ENCODE results near the gene NHLRC2.
A peak's percentile ranks its signal among the peaks of the same experiment; 100 is the strongest.

DNA sequence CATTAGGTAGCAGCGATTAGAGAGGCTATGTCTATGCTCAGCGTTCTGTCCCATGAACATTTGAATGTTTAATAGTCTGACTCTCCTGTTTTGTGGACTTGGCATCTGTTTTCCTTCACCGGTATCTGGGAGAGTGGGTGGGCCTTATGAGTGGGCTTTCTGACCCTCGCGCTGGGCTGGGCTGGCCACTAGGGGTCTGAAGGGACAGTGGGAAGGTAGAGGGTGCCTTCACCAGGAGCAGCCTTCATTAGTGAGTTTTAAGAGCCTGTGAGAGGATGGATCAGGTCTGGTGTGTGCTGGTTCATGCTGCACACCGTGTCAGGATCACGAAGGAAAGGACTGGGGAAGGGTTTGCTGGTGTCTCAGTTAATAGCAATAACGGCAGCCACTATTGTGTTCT, 34.0 kb upstream of the NHLRC2 start:
- TF ChIP-seq, protein P1, sequence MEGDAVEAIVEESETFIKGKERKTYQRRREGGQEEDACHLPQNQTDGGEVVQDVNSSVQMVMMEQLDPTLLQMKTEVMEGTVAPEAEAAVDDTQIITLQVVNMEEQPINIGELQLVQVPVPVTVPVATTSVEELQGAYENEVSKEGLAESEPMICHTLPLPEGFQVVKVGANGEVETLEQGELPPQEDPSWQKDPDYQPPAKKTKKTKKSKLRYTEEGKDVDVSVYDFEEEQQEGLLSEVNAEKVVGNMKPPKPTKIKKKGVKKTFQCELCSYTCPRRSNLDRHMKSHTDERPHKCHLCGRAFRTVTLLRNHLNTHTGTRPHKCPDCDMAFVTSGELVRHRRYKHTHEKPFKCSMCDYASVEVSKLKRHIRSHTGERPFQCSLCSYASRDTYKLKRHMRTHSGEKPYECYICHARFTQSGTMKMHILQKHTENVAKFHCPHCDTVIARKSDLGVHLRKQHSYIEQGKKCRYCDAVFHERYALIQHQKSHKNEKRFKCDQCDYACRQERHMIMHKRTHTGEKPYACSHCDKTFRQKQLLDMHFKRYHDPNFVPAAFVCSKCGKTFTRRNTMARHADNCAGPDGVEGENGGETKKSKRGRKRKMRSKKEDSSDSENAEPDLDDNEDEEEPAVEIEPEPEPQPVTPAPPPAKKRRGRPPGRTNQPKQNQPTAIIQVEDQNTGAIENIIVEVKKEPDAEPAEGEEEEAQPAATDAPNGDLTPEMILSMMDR (IDR thresholded peaks at IDR 0.05): peak; percentile 55
- TF ChIP-seq EZH2 (IDR thresholded peaks at IDR 0.05): no peak
- no peak for TF ChIP-seq EZH2phosphoT487 (IDR thresholded peaks at IDR 0.05)

Data from neural progenitor cell (in vitro differentiated cells).